Activated T-cell treated with anti-CD3 and anti-CD28 coated beads, Interleukin-2, amount 50 U/mL, for 48 hours (primary cell): ENCODE results near the gene SLCO2B1.
A peak's percentile ranks its signal among the peaks of the same experiment; 100 is the strongest.

Experiments used
- DNase-seq, 2 experiments: peaks; one replicate each; pipeline ENCODE4 v3.0.0-alpha.2; 2020

The SLCO2B1 gene

GRCh38 chr11:75162954-75163353, 12.0 kb downstream of the SLCO2B1 start:
- no peak for DNase-seq

- no peak for DNase-seq
Observed at GRCh38 chr11:75163921-75164849, 13.3 kb downstream of the SLCO2B1 start.

- no peak for DNase-seq
Observed at GRCh38 chr11:75165721-75166120, 14.8 kb downstream of the SLCO2B1 start.

- DNase-seq = no peak
Observed at GRCh38 chr11:75166791-75167190, 15.9 kb downstream of the SLCO2B1 start.

GRCh38 chr11:75167617-75168016, 16.7 kb downstream of the SLCO2B1 start:
- DNase-seq = no peak

- DNase-seq = no peak
Observed at GRCh38 chr11:75169101-75169885, 18.4 kb downstream of the SLCO2B1 start.

GRCh38 chr11:75170516-75171201, 19.8 kb downstream of the SLCO2B1 start:
- no peak for DNase-seq

- DNase-seq = no peak
Observed at GRCh38 chr11:75173336-75173735, 22.4 kb downstream of the SLCO2B1 start.

- DNase-seq = peak in 1 of 2 experiments; percentile 29
Observed at GRCh38 chr11:75174781-75175370, 24.0 kb downstream of the SLCO2B1 start.

GRCh38 chr11:75182664-75183063, 31.8 kb downstream of the SLCO2B1 start:
- no peak for DNase-seq

GRCh38 chr11:75184051-75184450, 33.1 kb downstream of the SLCO2B1 start:
- no peak for DNase-seq

- no peak for DNase-seq
Observed at GRCh38 chr11:75184757-75185425, 34.0 kb downstream of the SLCO2B1 start.

GRCh38 chr11:75185866-75186265, 35.0 kb downstream of the SLCO2B1 start:
- DNase-seq = no peak

GRCh38 chr11:75186999-75187398, 36.1 kb downstream of the SLCO2B1 start:
- DNase-seq = no peak

- DNase-seq = no peak
Observed at GRCh38 chr11:75188671-75189070, 37.8 kb downstream of the SLCO2B1 start.

- DNase-seq = no peak
Observed at GRCh38 chr11:75189108-75189507, 38.2 kb downstream of the SLCO2B1 start.

GRCh38 chr11:75189911-75190310, 39.0 kb downstream of the SLCO2B1 start:
- DNase-seq = no peak

GRCh38 chr11:75190652-75191329, 39.9 kb downstream of the SLCO2B1 start:
- DNase-seq = no peak

GRCh38 chr11:75191330-75191717, 40.4 kb downstream of the SLCO2B1 start:
- no peak for DNase-seq

- no peak for DNase-seq
Observed at GRCh38 chr11:75193271-75193670, 42.4 kb downstream of the SLCO2B1 start.

GRCh38 chr11:75193711-75194110, 42.8 kb downstream of the SLCO2B1 start:
- DNase-seq = no peak

- DNase-seq = no peak
Observed at GRCh38 chr11:75194147-75194546, 43.2 kb downstream of the SLCO2B1 start.
